A549 (cell line): ENCODE data around the gene NOD2. TPM values are rescaled to one million over a fixed set of nuclear protein-coding genes. Genes with fewer than 3 reads are reported as not detected.

Experiments
- ATAC-seq, 2 experiments: fragments of 200-7000 bp in 1 of 2; fragments of >200 bp in 1 of 2; cut with Nextera tagmentation in 1 of 2; cut with Tn5 transposase in 1 of 2; 3 replicates each; pipeline versions ENCODE4 v1.8.0 to v1.9.1; 2018 to 2020; ENCODE audit warnings: mild to moderate bottlenecking in 1 of 2, moderate library complexity in 1 of 2
- CTCF ChIA-PET: fragments of 300-600 bp; sonication (Branson Sonifier 250); formaldehyde crosslinking; extraction: SDS; loops from one replicate; lab custom pipeline; 2021; ENCODE audit warnings: antibody characterized with exemption, inconsistent platforms; lab: Yijun Ruan, JAX
- POLR2A ChIA-PET: fragments of 350-600 bp; formaldehyde crosslinking; extraction: SDS; loops from one replicate; lab custom pipeline; 2021; ENCODE audit warnings: antibody characterized with exemption, inconsistent platforms; lab: Yijun Ruan, JAX
- DNase-seq, 2 experiments: peaks; one replicate each; pipeline versions ENCODE4 v3.0.0 to v3.0.0-alpha.2; 2011 to 2016; ENCODE audit warnings: low read depth in 1 of 2, low spot score in 1 of 2
- FAIRE-seq: peaks from 2 replicates; lab custom pipeline; 2011; peaks lifted over from hg19 to GRCh38; lab: Jason Lieb, UNC
- H3K27ac ChIP-seq, 2 experiments: fragments of >200 bp; sonication (Bioruptor Twin); formaldehyde crosslinking; 3 replicates each; pipeline ENCODE4 v1.5.1; 2016 to 2017
- H3K4me1 ChIP-seq: fragments of >200 bp; sonication (Bioruptor Twin); formaldehyde crosslinking; 3 replicates; pipeline ENCODE4 v1.6.1; 2016
- H3K4me2 ChIP-seq: fragments of >200 bp; sonication (Bioruptor Twin); formaldehyde crosslinking; 3 replicates; pipeline ENCODE4 v1.6.1; 2016
- H3K4me3 ChIP-seq: fragments of >200 bp; sonication (Bioruptor Twin); formaldehyde crosslinking; 3 replicates; pipeline ENCODE4 v1.5.1; 2016
- H3K9me3 ChIP-seq: fragments of >200 bp; sonication (Bioruptor Twin); formaldehyde crosslinking; 3 replicates; pipeline ENCODE4 v1.6.1; 2016
- ATOH8 ChIP-seq: fragments of 250-450 bp; sonication (Bioruptor Pico); IDR thresholded peaks from 2 replicates; pipeline ENCODE4 v1.5.0; 2020; ENCODE audit warnings: low read depth, mild to moderate bottlenecking, moderate library complexity
- EHF ChIP-seq: fragments of 250-450 bp; sonication (Bioruptor Pico); IDR thresholded peaks from 2 replicates; pipeline ENCODE4 v1.5.0; 2020; ENCODE audit warnings: mild to moderate bottlenecking
- EHMT2 ChIP-seq: fragments of 200-600 bp; sonication (generic); IDR thresholded peaks from 2 replicates; pipeline ENCODE4 v1.6.1; 2016; ENCODE audit warnings: antibody characterized with exemption, low read depth, mild to moderate bottlenecking, moderate library complexity
- FOXS1 ChIP-seq: fragments of 250-450 bp; sonication (Bioruptor Pico); IDR thresholded peaks from 2 replicates; pipeline ENCODE4 v1.5.0; 2020; ENCODE audit warnings: mild to moderate bottlenecking, moderate library complexity
- HES2 ChIP-seq: fragments of >200 bp; sonication (Bioruptor Twin); formaldehyde crosslinking; IDR thresholded peaks from 2 replicates; pipeline ENCODE4 v1.6.1; 2016
- HOXA7 ChIP-seq: fragments of 250-450 bp; sonication (Bioruptor Pico); IDR thresholded peaks from 2 replicates; pipeline ENCODE4 v1.5.0; 2020; ENCODE audit warnings: mild to moderate bottlenecking, moderate library complexity
- HOXB13 ChIP-seq: fragments of 250-450 bp; sonication (Bioruptor Pico); IDR thresholded peaks from 2 replicates; pipeline ENCODE4 v1.5.0; 2020; ENCODE audit warnings: low read depth, mild to moderate bottlenecking, moderate library complexity
- KDM5A ChIP-seq: fragments of 200-600 bp; sonication (generic); IDR thresholded peaks from 2 replicates; pipeline ENCODE4 v1.6.1; 2016; ENCODE audit warnings: antibody characterized with exemption, mild to moderate bottlenecking
- NPAS2 ChIP-seq: fragments of 250-450 bp; sonication (Bioruptor Pico); IDR thresholded peaks from 2 replicates; pipeline ENCODE4 v1.8.0; 2022; ENCODE audit warnings: mild to moderate bottlenecking, moderate library complexity, borderline replicate concordance
- PBX3 ChIP-seq: IDR thresholded peaks from 2 replicates; pipeline ENCODE4 v1.6.1; 2012
- POLR2A ChIP-seq: IDR thresholded peaks from 2 replicates; pipeline ENCODE4 v1.6.1; 2012; ENCODE audit warnings: mild to moderate bottlenecking, low read length
- POLR2AphosphoS2 ChIP-seq: conservative IDR thresholded peaks from 2 replicates; pipeline ENCODE4 v1.6.1; 2012; ENCODE audit warnings: low read length, improper control_type of control experiment, inconsistent platforms
- RAD21 ChIP-seq, 2 experiments: fragments of >200 bp in 1 of 2; sonication (Bioruptor Twin) in 1 of 2; formaldehyde crosslinking in 1 of 2; IDR thresholded peaks in 1 of 2; conservative IDR thresholded peaks in 1 of 2; 2 replicates in 1 of 2; 3 replicates in 1 of 2; pipeline ENCODE4 v1.6.1; 2012 to 2018; ENCODE audit warnings: inconsistent platforms in 1 of 2
- RARB ChIP-seq: fragments of 250-450 bp; sonication (Bioruptor Pico); IDR thresholded peaks from 2 replicates; pipeline ENCODE4 v1.8.0; 2021; ENCODE audit warnings: mild to moderate bottlenecking, moderate library complexity
- RCOR1 ChIP-seq: fragments of 150-350 bp; IDR thresholded peaks from 2 replicates; pipeline ENCODE4 v1.6.1; 2014; ENCODE audit warnings: antibody characterized with exemption, low read length, low read depth
- RFX5 ChIP-seq: fragments of 450-650 bp; IDR thresholded peaks from 2 replicates; pipeline ENCODE4 v1.7.1; 2014; ENCODE audit warnings: antibody characterized with exemption, mild to moderate bottlenecking, moderate library complexity
- SREBF2 ChIP-seq: fragments of 450-650 bp; IDR thresholded peaks from 2 replicates; pipeline ENCODE4 v1.6.1; 2014; ENCODE audit warnings: mild to moderate bottlenecking, moderate library complexity
- ZC3H11A ChIP-seq: fragments of 450-650 bp; IDR thresholded peaks from 2 replicates; pipeline ENCODE4 v1.6.1; 2014; ENCODE audit warnings: antibody characterized with exemption, mild to moderate bottlenecking
- ZNF302 ChIP-seq: fragments of 250-450 bp; sonication (Bioruptor Pico); IDR thresholded peaks from 2 replicates; pipeline ENCODE4 v1.9.0; 2021; ENCODE audit warnings: inconsistent platforms, mild to moderate bottlenecking, moderate library complexity
- WGBS: methylation state at CpG from one replicate; pipeline ENCODE4 v1.1.6; 2017; ENCODE audit errors: missing lambda C conversion rate; 5-methylcytosine and 5-hydroxymethylcytosine counted together
- polyA plus RNA-seq, 4 experiments: library from polyadenylated mRNA; depleted of rRNA in 3 of 4; stranded (reverse); fragments of >200 nt; fragmentation: RNase III in 1 of 4; extraction: RNeasy Plus Mini Kit Qiagen cat#74134 plus additional on column Dnase treatment in 1 of 4; gene quantifications; 2 replicates in 3 of 4; 3 replicates in 1 of 4; pipeline ENCODE4 v1.2.3, GENCODE V29; 2011 to 2017
- TF ChIP-seq, protein P1 (sequence below): fragments of 150-350 bp; IDR thresholded peaks from 2 replicates; pipeline ENCODE4 v1.6.1; 2014; ENCODE audit warnings: low read depth, mild to moderate bottlenecking, low read length

The NOD2 gene
- polyA plus RNA-seq, 2 of the 4 experiments (the other 2 are of a cell fraction) = not detected

GRCh38 chr16:50688083-50688482 is 5.3 kb upstream of the NOD2 start:
- no peak for ATAC-seq
- no peak overlapping the region for H3K4me3 ChIP-seq
- no peaks in the 10 kb centered on the region for H3K4me1 ChIP-seq
- DNase-seq = no peak
- no peak overlapping the region for H3K27ac ChIP-seq
- no peak overlapping the region for H3K4me2 ChIP-seq
- CTCF ChIA-PET = no interaction called here
- no peak for TF ChIP-seq HOXA7 (CRISPR knock-in tag)
- TF ChIP-seq NPAS2 (CRISPR knock-in tag) = no peak
- TF ChIP-seq RFX5 = no peak
- TF ChIP-seq SREBF2 = no peak
- TF ChIP-seq ZC3H11A = no peak
- no peak for TF ChIP-seq RAD21 (conservative IDR thresholded peaks at IDR 0.05 in 1 of 2, IDR thresholded peaks at IDR 0.05 in 1 of 2)
- no peak for TF ChIP-seq ATOH8 (CRISPR knock-in tag)
- TF ChIP-seq RCOR1 = no peak
- no peak for TF ChIP-seq ZNF302 (CRISPR knock-in tag)
- TF ChIP-seq HOXB13 = no peak
- TF ChIP-seq EHF (CRISPR knock-in tag) = no peak
- no peak for TF ChIP-seq PBX3
- TF ChIP-seq, protein P1, sequence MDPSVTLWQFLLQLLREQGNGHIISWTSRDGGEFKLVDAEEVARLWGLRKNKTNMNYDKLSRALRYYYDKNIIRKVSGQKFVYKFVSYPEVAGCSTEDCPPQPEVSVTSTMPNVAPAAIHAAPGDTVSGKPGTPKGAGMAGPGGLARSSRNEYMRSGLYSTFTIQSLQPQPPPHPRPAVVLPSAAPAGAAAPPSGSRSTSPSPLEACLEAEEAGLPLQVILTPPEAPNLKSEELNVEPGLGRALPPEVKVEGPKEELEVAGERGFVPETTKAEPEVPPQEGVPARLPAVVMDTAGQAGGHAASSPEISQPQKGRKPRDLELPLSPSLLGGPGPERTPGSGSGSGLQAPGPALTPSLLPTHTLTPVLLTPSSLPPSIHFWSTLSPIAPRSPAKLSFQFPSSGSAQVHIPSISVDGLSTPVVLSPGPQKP = no peak
- no peak for TF ChIP-seq FOXS1 (CRISPR knock-in tag)
- TF ChIP-seq HES2 = no peak
- TF ChIP-seq KDM5A = no peak
- TF ChIP-seq, all 56 proteins: peak for 0
- no peaks in the 10 kb centered on the region for H3K9me3 ChIP-seq
- 45% methylated on average over 12 of the region's 12 CpGs for WGBS
- FAIRE-seq = no peak
- POLR2A ChIA-PET = no interaction called here

GRCh38 chr16:50688867-50689266 is 4.5 kb upstream of the NOD2 start:
- no peak for FAIRE-seq
- H3K27ac ChIP-seq = no peak overlapping the region
- no peaks in the 10 kb centered on the region for H3K9me3 ChIP-seq
- no peak overlapping the region for H3K4me2 ChIP-seq
- no peak for ATAC-seq
- ChIA-PET POLR2A (no interaction called here), CTCF (no interaction called here)
- no peak for TF ChIP-seq POLR2AphosphoS2
- no peak overlapping the region for H3K4me3 ChIP-seq
- 45% methylated on average over 3 of the region's 3 CpGs for WGBS
- H3K4me1 ChIP-seq = no peaks in the 10 kb centered on the region
- DNase-seq = no peak

GRCh38 chr16:50690177-50690576 is 3.2 kb upstream of the NOD2 start:
- POLR2A ChIA-PET = no interaction called here
- H3K4me3 ChIP-seq = no peak overlapping the region
- FAIRE-seq (no peak), ATAC-seq (no peak), DNase-seq (no peak)
- H3K4me2 ChIP-seq = no peak overlapping the region
- no peak overlapping the region for H3K27ac ChIP-seq
- CTCF ChIA-PET = interaction anchor here (1.3 kb wide), 2 partner anchors 26 to 116 kb away, joined by 3 to 4 read pairs; no protein-coding TSS in a partner anchor
- no peaks in the 10 kb centered on the region for H3K9me3 ChIP-seq
- no peaks in the 10 kb centered on the region for H3K4me1 ChIP-seq
- TF ChIP-seq HOXA7 (CRISPR knock-in tag) = no peak
- WGBS = 64% methylated on average over 2 of the region's 2 CpGs

- peak overlapping the region; percentile 97; the same call in 2 of the 3 replicates for H3K4me2 ChIP-seq
Observed at GRCh38 chr16:50692644-50692998, 785 bp upstream of the NOD2 start.

More at GRCh38 chr16:50692644-50692998, 785 bp upstream of the NOD2 start:
- Histone ChIP-seq H3K4me3 (no peak overlapping the region), H3K9me3 (no peaks in the 10 kb centered on the region), H3K27ac (no peak overlapping the region), H3K4me1 (0 out of 3 replicates have a peak, but pooled peaks cover 5% of the 10 kb centered on the region)
- FAIRE-seq (no peak), DNase-seq (no peak), ATAC-seq (no peak)
- TF ChIP-seq POLR2A = no peak
- no peak for TF ChIP-seq RARB
- TF ChIP-seq EHMT2 = no peak
- POLR2A ChIA-PET = no interaction called here
- WGBS = 67% methylated on average over 4 of the region's 4 CpGs
- CTCF ChIA-PET = interaction anchor here (0.6 kb wide), 1 partner anchor 21 kb away, joined by 3 read pairs; no protein-coding TSS in a partner anchor
